ENCODE results near the gene SLC2A8. TPM values are rescaled to one million over a fixed set of nuclear protein-coding genes. Genes with fewer than 3 reads are reported as not detected.

Gene SLC2A8
- total and polyA plus RNA-seq, 2 experiments from 2014 or later, result 45.3 to 62.2 TPM

- Histone ChIP-seq H3K36me3 (no peaks in the 10 kb centered on the region), H3K9me3 (ENCODE audit: low read depth) (no peaks in the 10 kb centered on the region), H3K4me1 (ENCODE audit: low read depth) (no peaks in the 10 kb centered on the region), H3K27ac (no peak overlapping the region), H3K4me3 (no peak overlapping the region), H3K27me3 (no peaks in the 10 kb centered on the region)
- TF ChIP-seq CTCF (IDR thresholded peaks at IDR 0.05; ENCODE audit: low read depth, low read length), result no peak
- no peak for DNase-seq (ENCODE audit: low read depth in 1 of 2, low spot score in 1 of 2)
Observed at GRCh38 chr9:127384016-127384730, 12.8 kb upstream of the SLC2A8 start.

GRCh38 chr9:127384901-127385300 is 12.1 kb upstream of the SLC2A8 start:
- no peak for TF ChIP-seq CTCF (IDR thresholded peaks at IDR 0.05; ENCODE audit: low read depth, low read length)
- DNase-seq (ENCODE audit: low read depth in 1 of 2, low spot score in 1 of 2), result no peak
- H3K27ac ChIP-seq, result no peak overlapping the region
- no peaks in the 10 kb centered on the region for H3K9me3 ChIP-seq (ENCODE audit: low read depth)
- no peaks in the 10 kb centered on the region for H3K27me3 ChIP-seq
- H3K36me3 ChIP-seq, result no peaks in the 10 kb centered on the region
- no peaks in the 10 kb centered on the region for H3K4me1 ChIP-seq (ENCODE audit: low read depth)
- no peak overlapping the region for H3K4me3 ChIP-seq

- H3K4me3 ChIP-seq, result no peak overlapping the region
- H3K27ac ChIP-seq, result no peak overlapping the region
- no peaks in the 10 kb centered on the region for H3K36me3 ChIP-seq
- no peaks in the 10 kb centered on the region for H3K4me1 ChIP-seq (ENCODE audit: low read depth)
- DNase-seq (ENCODE audit: low read depth in 1 of 2, low spot score in 1 of 2), result no peak
- no peak for TF ChIP-seq CTCF (IDR thresholded peaks at IDR 0.05; ENCODE audit: low read depth, low read length)
- no peaks in the 10 kb centered on the region for H3K27me3 ChIP-seq
- H3K9me3 ChIP-seq (ENCODE audit: low read depth), result no peaks in the 10 kb centered on the region
Observed at GRCh38 chr9:127386249-127386648, 10.7 kb upstream of the SLC2A8 start.

- no peak for DNase-seq (ENCODE audit: low read depth in 1 of 2, low spot score in 1 of 2)
- Histone ChIP-seq H3K27ac (no peak overlapping the region), H3K36me3 (no peaks in the 10 kb centered on the region), H3K4me1 (ENCODE audit: low read depth) (no peaks in the 10 kb centered on the region), H3K9me3 (ENCODE audit: low read depth) (no peaks in the 10 kb centered on the region), H3K27me3 (no peaks in the 10 kb centered on the region), H3K4me3 (no peak overlapping the region)
- TF ChIP-seq CTCF (IDR thresholded peaks at IDR 0.05; ENCODE audit: low read depth, low read length), result no peak
Observed at GRCh38 chr9:127386981-127387380, 10.0 kb upstream of the SLC2A8 start.

- Histone ChIP-seq H3K27me3 (no peaks in the 10 kb centered on the region), H3K27ac (peak overlapping the region; percentile 31), H3K4me1 (ENCODE audit: low read depth) (no peaks in the 10 kb centered on the region), H3K36me3 (no peaks in the 10 kb centered on the region), H3K4me3 (no peak overlapping the region), H3K9me3 (ENCODE audit: low read depth) (no peaks in the 10 kb centered on the region)
- DNase-seq (ENCODE audit: low read depth in 1 of 2, low spot score in 1 of 2), result peak in 1 of 2 donors; percentile 98
- no peak for TF ChIP-seq CTCF (IDR thresholded peaks at IDR 0.05; ENCODE audit: low read depth, low read length)
Observed at GRCh38 chr9:127388037-127388855, 8.7 kb upstream of the SLC2A8 start.

Data from cardiac muscle cell (in vitro differentiated cells and primary cell).